HUES64 (cell line): Measurements from ENCODE around the gene TRUB2.
"Not testable (repeated sequence)": the region's sequence is repeated elsewhere in the genome, so short reads cannot be mapped to it uniquely, and the experiment has no call there.

Experiments
- H3K27ac ChIP-seq: 2 replicates; pipeline ENCODE4 v1.7.0; 2013; ENCODE audit warnings: low read depth, low read length, inconsistent platforms
- H3K27me3 ChIP-seq: 2 replicates; pipeline ENCODE4 v1.6.1; 2013; ENCODE audit warnings: mild to moderate bottlenecking, low read length; ENCODE audit not compliant: insufficient read depth
- H3K36me3 ChIP-seq: 2 replicates; pipeline ENCODE4 v1.6.1; 2013; ENCODE audit warnings: mild to moderate bottlenecking, low read length; ENCODE audit not compliant: insufficient read depth
- H3K4me1 ChIP-seq: 2 replicates; pipeline ENCODE4 v1.6.1; 2013; ENCODE audit warnings: mild to moderate bottlenecking, low read length, moderate library complexity; ENCODE audit not compliant: insufficient read depth
- H3K4me3 ChIP-seq: 2 replicates; pipeline ENCODE4 v1.5.1; 2013; ENCODE audit warnings: mild to moderate bottlenecking, low read length, moderate library complexity
- H3K9ac ChIP-seq: 2 replicates; pipeline ENCODE4 v1.6.1; 2013; ENCODE audit warnings: mild to moderate bottlenecking, low read depth, low read length
- H3K9me3 ChIP-seq: 2 replicates; pipeline ENCODE4 v1.6.1; 2013; ENCODE audit warnings: low read depth, low read length; ENCODE audit not compliant: insufficient read depth
- WGBS: fragments of 150-250, 120-280 bp; methylation state at CpG from one replicate; pipeline ENCODE4 v1.1.7; 2013; ENCODE audit warnings: missing lambda C conversion rate; 5-methylcytosine and 5-hydroxymethylcytosine counted together

The TRUB2 gene

GRCh38 chr9:128296340-128297220, 25.7 kb downstream of the TRUB2 start:
- Histone ChIP-seq H3K36me3 (no peaks in the 10 kb centered on the region), H3K4me3 (no peak overlapping the region), H3K9me3 (no peaks in the 10 kb centered on the region), H3K27ac (no peak overlapping the region), H3K4me1 (no peaks in the 10 kb centered on the region), H3K9ac (no peak overlapping the region), H3K27me3 (no peaks in the 10 kb centered on the region)
- 92% methylated on average over 16 of the region's 16 CpGs for WGBS

GRCh38 chr9:128294142-128294541, 28.1 kb downstream of the TRUB2 start:
- H3K9ac ChIP-seq: no peak overlapping the region
- H3K4me3 ChIP-seq: no peak overlapping the region
- WGBS: 94% methylated on average over 4 of the region's 4 CpGs
- no peaks in the 10 kb centered on the region for H3K27me3 ChIP-seq
- H3K4me1 ChIP-seq: no peaks in the 10 kb centered on the region
- 0 out of 2 replicates have a peak, but pooled peaks cover under 1% of the 10 kb centered on the region for H3K36me3 ChIP-seq
- no peak overlapping the region for H3K27ac ChIP-seq
- no peaks in the 10 kb centered on the region for H3K9me3 ChIP-seq

- H3K27ac ChIP-seq: no peak overlapping the region
- no peaks in the 10 kb centered on the region for H3K4me1 ChIP-seq
- no peaks in the 10 kb centered on the region for H3K9me3 ChIP-seq
- no peak overlapping the region for H3K9ac ChIP-seq
- 83% methylated on average over 4 of the region's 4 CpGs for WGBS
- H3K27me3 ChIP-seq: no peaks in the 10 kb centered on the region
- 0 out of 2 replicates have a peak, but pooled peaks cover 11% of the 10 kb centered on the region for H3K36me3 ChIP-seq
- H3K4me3 ChIP-seq: no peak overlapping the region
These were observed 29.2 kb downstream of the TRUB2 start for GRCh38 chr9:128293091-128293490.

GRCh38 chr9:128292009-128292408, 30.2 kb downstream of the TRUB2 start:
- WGBS: 96% methylated on average over 3 of the region's 3 CpGs

GRCh38 chr9:128288273-128289004, 33.8 kb downstream of the TRUB2 start:
- no peaks in the 10 kb centered on the region for H3K9me3 ChIP-seq
- no peak overlapping the region for H3K9ac ChIP-seq
- H3K4me1 ChIP-seq: no peaks in the 10 kb centered on the region
- no peak overlapping the region for H3K27ac ChIP-seq
- no peak overlapping the region for H3K4me3 ChIP-seq
- H3K36me3 ChIP-seq: peaks cover 23% of the 10 kb centered on the region
- no peaks in the 10 kb centered on the region for H3K27me3 ChIP-seq
- 96% methylated on average over 11 of the region's 11 CpGs for WGBS

More at GRCh38 chr9:128292009-128292408, 30.2 kb downstream of the TRUB2 start:
- H3K4me1 ChIP-seq: no peaks in the 10 kb centered on the region
- no peaks in the 10 kb centered on the region for H3K27me3 ChIP-seq
- no peak overlapping the region for H3K27ac ChIP-seq
- 0 out of 2 replicates have a peak, but pooled peaks cover 11% of the 10 kb centered on the region for H3K36me3 ChIP-seq
- no peak overlapping the region for H3K4me3 ChIP-seq
- H3K9me3 ChIP-seq: no peaks in the 10 kb centered on the region
- no peak overlapping the region for H3K9ac ChIP-seq

- H3K27ac ChIP-seq: no peak overlapping the region
- no peaks in the 10 kb centered on the region for H3K9me3 ChIP-seq
- H3K4me1 ChIP-seq: no peaks in the 10 kb centered on the region
- 93% methylated on average over 6 of the region's 6 CpGs for WGBS
- H3K27me3 ChIP-seq: no peaks in the 10 kb centered on the region
- H3K36me3 ChIP-seq: peaks cover 23% of the 10 kb centered on the region
- H3K4me3 ChIP-seq: no peak overlapping the region
- no peak overlapping the region for H3K9ac ChIP-seq
These were observed 35.8 kb downstream of the TRUB2 start for GRCh38 chr9:128286440-128286839.

- H3K27me3 ChIP-seq: no peaks in the 10 kb centered on the region
- peaks cover 23% of the 10 kb centered on the region for H3K36me3 ChIP-seq
- no peak overlapping the region for H3K4me3 ChIP-seq
- H3K4me1 ChIP-seq: no peaks in the 10 kb centered on the region
- no peaks in the 10 kb centered on the region for H3K9me3 ChIP-seq
- no peak overlapping the region for H3K9ac ChIP-seq
- H3K27ac ChIP-seq: no peak overlapping the region
- WGBS: 93% methylated on average over 12 of the region's 12 CpGs
These were observed 37.0 kb downstream of the TRUB2 start for GRCh38 chr9:128285033-128285784.

GRCh38 chr9:128282500-128282899, 39.7 kb downstream of the TRUB2 start:
- no peak overlapping the region for H3K9ac ChIP-seq
- no peak overlapping the region for H3K4me3 ChIP-seq
- WGBS: 93% methylated on average over 6 of the region's 6 CpGs

GRCh38 chr9:128280084-128280622, 42.1 kb downstream of the TRUB2 start:
- Histone ChIP-seq H3K4me3 (no peak overlapping the region), H3K9me3 (no peaks in the 10 kb centered on the region), H3K9ac (no peak overlapping the region), H3K27me3 (no peaks in the 10 kb centered on the region), H3K4me1 (no peaks in the 10 kb centered on the region), H3K27ac (no peak overlapping the region), H3K36me3 (no peaks in the 10 kb centered on the region)
- WGBS: 96% methylated on average over 5 of the region's 5 CpGs

More at GRCh38 chr9:128282500-128282899, 39.7 kb downstream of the TRUB2 start:
- Histone ChIP-seq H3K27ac (no peak overlapping the region), H3K36me3 (peaks cover 13% of the 10 kb centered on the region), H3K4me1 (no peaks in the 10 kb centered on the region), H3K9me3 (no peaks in the 10 kb centered on the region), H3K27me3 (no peaks in the 10 kb centered on the region)

- not testable (repeated sequence) for H3K27ac ChIP-seq, H3K27me3 ChIP-seq, H3K4me1 ChIP-seq, H3K36me3 ChIP-seq, H3K4me3 ChIP-seq, H3K9ac ChIP-seq, H3K9me3 ChIP-seq
- 91% methylated on average over 21 of the region's 22 CpGs for WGBS
These were observed 42.9 kb downstream of the TRUB2 start for GRCh38 chr9:128279088-128280073.
